G401 (cell line): Measurements from ENCODE around the gene KPNA3. TPM values are rescaled to one million over a fixed set of nuclear protein-coding genes. Genes with fewer than 3 reads are reported as not detected.
"Not testable (repeated sequence)": the region's sequence is repeated elsewhere in the genome, so short reads cannot be mapped to it uniquely, and the experiment has no call there.

Experiments used
- DNase-seq: peaks from one replicate; pipeline ENCODE4 v3.0.0-alpha.2; 2015; ENCODE audit warnings: low spot score
- in situ Hi-C: cut with HindIII; loops from 2 replicates; pipeline ENCODE4 v1.10.0; 2016; ENCODE audit warnings: low sequenced_read_pairs, mixed read lengths
- total RNA-seq: library from RNA; depleted of rRNA; stranded (reverse); fragments of >200 nt; shearing (Covaris generic); gene quantifications from 2 replicates; pipeline ENCODE4 v1.2.3, GENCODE V29; 2014

Gene KPNA3
- total RNA-seq, 1 experiment from 2014 or later = 26.4 TPM

DNA sequence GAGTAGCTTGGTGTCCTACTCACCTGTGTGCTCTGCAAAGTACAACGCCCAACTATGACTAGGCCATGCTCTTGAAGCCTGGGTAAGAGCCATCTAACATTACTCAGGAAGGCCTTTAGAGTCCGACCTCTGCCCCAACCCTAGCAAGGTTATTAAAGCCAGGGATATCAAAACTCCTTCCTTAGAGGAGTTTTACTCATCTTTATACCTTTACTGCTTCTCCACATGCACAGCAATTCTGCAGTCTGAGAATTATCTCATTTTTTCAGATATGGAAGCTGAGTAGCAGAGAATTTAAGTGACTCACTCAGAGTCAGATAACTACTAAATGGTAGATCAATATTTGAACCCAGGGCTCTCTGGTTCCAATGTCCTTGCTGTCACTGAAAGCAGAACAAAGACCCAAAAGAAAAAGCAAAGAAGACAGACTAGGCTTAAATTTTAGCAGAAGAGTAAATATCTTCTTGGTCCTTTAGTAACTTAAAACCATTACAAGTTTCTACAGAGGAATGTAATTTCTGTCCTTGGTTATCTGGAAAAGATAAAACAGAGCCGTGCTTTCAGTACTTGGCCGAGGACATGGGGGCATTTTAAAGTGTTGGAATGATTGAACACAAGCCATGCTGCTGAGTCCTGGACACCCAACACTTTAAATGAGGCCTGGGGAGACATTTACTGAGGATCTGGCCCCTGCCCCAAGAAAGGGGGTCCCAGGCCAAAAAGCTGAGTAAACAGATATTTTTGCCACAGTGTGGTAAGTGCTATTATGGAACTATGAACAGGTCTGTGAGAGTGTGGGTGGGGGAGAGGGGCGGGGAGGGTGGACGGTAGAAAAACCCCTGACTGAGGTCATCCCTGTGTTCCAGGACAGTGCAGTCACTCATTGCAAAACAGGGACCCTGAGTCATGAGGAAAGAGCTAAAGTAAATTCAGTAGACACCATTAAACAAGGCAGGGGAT lies 18.4 kb upstream of the KPNA3 start:
- no peak for DNase-seq
- in situ Hi-C loops = no loop called here

DNA sequence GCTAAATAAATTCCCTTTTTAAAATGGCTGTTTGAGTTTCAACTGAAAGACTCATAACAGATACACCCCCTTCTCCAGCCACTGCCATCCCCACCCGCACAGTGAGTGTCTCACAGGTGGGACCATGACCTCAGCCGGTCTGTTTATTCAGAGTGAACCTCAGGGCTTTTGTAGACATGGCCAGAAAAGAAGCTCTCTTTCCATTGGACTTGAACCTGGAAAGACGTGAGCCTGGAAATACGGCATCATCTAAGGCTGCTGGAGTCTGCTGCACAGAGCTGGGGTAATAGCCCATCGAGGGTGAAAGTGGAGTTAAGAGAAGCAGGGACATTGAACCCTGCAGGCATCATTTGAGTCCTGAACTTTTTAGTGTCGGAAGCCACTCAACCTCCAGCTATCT lies 15.2 kb upstream of the KPNA3 start:
- in situ Hi-C loops = no loop called here
- DNase-seq = no peak

DNA sequence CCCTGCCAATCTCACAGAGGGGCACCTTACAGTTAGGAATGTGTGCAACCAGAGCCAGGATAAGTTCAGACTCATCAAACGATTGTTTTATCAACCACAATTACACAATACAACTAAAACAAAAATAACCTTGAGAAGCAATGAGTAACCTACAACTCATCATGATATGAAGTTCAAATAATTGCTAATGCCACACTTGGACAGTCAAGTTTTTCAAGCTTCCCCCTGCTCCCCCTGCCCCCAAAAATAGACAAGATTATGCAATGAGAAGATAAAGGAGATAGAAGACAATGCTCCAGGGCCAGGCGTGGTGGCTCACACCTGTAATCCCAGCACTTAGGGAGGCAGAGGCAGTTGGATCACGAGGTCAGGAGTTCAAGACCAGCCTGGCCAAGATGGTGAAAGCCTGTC lies 13.6 kb upstream of the KPNA3 start:
- no peak for DNase-seq
- in situ Hi-C loops = no loop called here

DNA sequence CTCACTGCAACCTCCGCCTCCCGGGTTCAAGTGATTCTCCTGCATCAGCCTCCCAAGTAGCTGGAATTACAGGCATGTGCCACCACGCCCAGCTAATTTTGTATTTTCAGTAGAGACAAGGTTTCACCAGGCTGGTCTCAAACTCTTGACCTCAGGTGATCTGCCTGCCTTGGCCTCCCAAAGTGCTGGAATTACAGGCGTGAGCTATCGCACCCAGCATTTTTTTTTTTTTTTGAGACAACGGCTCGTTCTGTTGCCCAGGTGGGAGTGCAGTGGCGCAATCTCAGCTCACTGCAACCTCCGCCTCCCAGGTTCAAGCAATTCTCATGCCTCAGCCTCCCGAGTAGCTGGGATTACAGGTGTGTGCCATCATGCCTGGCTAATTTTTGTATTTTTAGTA lies 10.6 kb upstream of the KPNA3 start:
- in situ Hi-C loops, DNase-seq: not testable (repeated sequence)

DNA sequence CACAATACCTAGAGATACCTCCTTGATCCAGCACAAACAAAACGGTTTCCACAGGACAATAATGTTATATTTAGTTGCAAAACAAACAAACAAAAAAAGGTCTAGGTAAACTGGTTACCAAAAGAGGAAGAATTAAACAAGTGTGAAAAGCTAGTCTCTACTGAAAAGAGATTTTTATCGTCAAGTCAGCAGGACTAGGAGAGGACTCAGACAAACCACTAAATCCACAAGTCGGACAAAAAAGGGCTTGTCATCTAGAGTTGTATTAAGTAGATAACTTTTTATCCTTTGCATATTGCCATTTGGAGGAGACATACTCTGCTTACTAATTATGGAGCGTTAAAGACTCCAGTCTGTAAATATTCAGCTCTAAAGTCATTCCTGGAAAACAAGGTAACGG lies 9.9 kb upstream of the KPNA3 start:
- in situ Hi-C loops = no loop called here

DNA sequence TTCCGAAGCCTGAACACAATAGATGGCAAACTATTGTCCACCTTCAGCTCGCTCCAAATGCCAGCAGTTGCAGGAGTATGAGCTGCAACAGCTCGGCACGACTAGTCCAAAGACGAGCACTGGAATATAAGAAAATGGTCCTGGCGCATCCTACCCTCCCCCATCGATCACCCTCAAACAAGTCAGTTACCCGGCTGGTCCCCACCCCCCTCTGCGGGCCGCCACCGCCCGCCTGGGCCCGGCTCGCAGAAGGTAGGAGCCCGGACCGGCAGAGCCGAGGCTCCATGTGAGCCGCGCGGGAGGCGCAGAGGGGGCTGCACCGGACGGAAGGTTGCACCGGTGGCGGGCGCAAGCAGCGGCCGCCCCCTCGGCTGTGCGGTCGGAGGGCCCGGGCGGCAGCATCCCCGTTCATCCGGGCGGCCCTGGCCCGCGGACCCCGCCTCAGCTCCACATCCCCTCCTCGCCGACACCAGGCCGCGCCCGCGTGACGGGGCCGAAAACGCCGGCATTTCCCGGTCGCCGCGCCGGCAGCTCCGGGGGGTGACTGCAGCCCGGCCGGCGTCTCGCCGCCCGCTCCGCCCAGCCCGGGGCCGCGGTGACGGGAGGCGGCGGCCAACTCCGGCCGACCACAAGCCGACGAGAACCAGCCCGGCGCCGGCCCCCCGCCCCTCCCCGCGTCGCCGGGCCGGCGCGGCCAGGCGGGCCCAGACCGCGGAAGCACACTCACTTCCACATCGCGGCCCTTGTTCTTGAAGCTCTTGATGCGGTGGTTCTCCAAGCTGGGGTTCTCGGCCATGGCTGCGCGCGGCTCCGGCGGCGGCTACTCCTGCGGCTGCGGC lies 552 bp downstream of the KPNA3 start:
- in situ Hi-C loops = no loop called here
- DNase-seq = peak; percentile 47

More for the DNA sequence above, 9.9 kb upstream of the KPNA3 start:
- DNase-seq = no peak

DNA sequence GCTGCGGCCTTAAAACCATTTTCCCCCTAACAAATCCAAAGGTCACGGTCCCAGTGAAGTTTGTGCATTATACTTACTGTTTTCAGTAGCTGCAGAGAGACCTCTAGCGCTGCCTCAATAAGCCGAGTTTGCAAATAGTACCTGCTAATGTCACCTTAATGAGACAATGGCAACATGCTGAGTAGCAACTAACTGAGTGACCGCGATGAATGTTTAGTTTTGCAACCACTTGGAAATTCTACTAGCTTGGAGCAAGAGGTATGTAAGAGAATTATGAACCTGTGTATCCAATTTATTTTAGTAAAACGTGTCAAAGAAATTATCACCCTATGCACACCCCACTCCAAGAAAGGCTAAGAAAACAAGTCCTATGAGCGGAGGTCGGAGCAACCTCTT lies 1.2 kb downstream of the KPNA3 start:
- peak; percentile 52 for DNase-seq
- in situ Hi-C loops = no loop called here

DNA sequence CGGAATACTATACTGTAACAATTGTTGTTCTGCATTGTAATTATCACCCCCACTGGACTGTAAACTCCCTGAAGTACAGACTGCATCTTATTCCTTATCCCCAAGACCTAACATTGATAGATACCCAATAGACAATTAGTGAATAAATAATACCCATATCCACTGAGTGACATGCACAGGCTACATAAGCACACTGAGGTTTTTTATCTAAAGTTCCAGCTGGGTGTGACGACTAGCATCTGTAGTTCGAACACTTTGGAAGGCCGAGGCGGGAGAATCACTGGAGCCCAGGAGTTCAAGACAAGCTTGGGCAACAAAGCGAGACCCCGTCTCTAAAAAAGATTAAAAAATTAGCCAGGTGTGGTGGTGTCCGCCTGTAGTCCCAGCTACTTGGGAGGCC lies 2.5 kb downstream of the KPNA3 start:
- no peak for DNase-seq
- in situ Hi-C loops = no loop called here

DNA sequence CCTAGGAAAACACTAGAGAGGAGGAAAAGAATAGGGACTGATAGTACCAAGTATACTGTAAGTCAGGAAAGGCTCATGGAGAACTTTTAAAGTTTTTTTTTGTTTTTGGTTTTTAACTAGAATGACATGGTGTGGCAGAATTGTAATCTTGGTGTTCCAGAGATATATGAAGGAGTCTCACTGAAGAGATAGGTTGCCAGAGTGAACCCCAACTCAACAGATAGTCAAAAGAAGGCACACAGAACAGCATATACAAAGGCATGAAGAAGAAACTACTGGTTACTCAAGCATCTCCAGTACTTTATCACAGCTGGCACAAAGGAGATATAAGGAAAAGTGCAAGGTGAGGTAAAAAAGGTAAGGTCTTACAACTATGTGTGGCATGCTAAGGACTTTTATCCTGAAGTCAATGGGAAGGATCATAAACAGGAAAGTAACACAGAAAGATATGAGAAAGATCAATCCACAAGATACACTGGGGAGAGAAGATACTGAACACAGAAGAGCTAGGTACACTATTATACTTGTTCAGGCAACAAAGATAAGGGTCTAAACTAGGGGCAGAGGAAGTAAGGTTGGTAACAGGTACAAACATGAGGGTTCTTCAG lies 6.0 kb downstream of the KPNA3 start:
- in situ Hi-C loops = no loop called here
- no peak for DNase-seq

DNA sequence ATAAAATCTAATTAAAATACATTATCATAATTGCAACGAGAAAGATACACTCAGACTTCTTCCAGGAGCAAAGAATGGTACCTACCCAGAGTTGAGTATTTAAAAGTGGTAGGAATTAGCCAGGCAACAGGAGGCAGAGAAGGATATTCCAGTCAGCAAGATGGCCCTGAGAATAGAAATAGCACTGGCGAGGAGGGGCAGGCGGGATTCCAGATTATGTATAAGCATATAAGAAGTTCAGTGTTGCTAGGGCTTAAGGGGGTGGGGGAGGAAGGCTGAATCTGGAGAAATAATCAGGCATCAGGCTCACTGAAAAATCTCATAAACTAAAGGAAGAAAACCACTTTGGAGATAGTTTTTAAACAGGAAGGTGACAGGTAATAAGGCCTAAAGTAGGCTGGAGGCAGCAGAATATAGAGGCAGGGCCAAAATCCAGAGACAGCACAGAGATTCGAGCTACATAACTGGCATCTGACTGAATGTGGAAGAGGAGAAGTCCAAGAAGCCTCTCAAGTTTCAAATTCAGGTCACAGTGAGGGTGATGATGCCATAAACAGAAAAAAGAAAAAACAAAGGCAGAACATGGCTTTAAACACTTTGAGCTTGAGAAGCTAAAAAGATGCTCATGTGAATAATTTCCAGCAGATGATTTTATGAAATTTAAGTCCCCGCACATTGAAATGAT lies 7.5 kb downstream of the KPNA3 start:
- in situ Hi-C loops = no loop called here
- no peak for DNase-seq

DNA sequence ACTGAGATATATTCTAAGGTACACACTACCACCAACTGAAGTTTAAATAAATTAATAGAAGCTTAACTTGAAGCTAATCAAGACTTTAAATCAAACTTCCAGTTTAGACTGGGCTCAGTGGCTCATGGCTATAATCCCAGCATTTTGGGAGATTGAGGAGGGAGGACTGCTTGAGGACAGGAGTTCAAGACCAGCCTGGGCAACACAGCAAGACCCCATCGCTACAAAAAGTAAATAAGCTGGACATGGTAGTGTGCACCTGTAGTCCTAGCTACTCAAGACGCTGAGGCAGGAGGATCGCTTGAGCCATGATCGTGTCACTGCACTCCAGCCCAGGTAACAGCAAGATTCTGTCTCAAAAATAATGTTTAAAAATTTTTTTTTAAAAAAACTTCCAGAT lies 8.6 kb downstream of the KPNA3 start:
- in situ Hi-C loops = no loop called here
- no peak for DNase-seq

DNA sequence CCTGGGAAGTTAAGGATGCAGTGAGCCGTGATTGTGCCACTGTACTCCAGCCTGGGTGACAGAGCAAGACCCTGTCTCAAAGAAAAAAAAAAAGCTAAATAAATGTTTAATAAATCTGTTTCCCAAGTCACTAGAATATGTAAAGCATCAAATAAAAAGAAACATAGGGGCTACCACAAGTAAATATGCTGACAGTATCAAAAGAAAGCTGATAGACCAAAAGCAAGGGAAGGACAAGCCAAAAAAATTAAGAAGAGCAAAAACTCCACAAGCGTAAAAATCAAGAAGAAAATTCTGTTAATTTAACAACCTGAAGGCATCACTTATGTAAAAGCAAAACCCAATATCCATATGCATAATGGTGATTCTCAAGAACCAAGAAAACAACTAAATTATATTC lies 9.7 kb downstream of the KPNA3 start:
- no peak for DNase-seq
- in situ Hi-C loops = no loop called here

DNA sequence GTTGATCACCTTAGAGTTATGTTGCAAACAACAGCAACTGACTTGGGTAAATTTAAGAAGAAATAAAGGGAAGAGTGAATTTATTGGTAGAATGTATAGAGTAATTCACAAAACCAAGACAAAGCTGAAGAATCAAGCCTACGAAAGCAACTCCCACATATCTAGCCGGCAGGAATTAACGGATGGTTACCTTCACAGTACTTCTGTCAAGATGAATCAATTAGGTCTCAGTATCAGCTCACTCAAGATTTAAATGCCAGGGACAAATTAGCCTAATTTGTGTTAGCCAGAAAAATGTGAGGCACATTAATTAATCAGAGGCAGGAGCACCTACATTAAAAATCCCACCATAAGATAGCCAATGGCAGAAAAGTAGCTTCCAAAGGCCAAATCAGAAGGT lies 10.7 kb downstream of the KPNA3 start:
- no peak for DNase-seq
- in situ Hi-C loops = no loop called here

DNA sequence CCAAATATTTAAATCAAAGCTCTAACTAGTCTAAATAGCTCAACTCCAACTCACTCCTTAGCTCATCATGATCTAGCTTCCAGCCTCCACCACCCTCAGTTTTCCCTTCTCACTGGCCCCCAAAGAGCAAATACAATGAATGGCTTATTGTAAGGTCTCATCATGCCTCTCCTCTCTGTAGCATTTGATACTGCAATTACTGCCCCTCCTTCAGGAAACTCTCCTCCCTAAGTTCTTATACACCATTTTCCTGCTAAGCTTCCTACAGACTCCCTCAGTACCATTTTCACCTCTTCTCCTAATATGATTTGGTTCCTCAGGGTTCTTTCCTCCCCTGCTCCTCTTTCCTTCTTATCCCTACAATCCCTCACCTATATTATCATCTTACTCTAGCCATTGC lies 12.8 kb downstream of the KPNA3 start:
- DNase-seq = no peak
- in situ Hi-C loops = no loop called here

DNA sequence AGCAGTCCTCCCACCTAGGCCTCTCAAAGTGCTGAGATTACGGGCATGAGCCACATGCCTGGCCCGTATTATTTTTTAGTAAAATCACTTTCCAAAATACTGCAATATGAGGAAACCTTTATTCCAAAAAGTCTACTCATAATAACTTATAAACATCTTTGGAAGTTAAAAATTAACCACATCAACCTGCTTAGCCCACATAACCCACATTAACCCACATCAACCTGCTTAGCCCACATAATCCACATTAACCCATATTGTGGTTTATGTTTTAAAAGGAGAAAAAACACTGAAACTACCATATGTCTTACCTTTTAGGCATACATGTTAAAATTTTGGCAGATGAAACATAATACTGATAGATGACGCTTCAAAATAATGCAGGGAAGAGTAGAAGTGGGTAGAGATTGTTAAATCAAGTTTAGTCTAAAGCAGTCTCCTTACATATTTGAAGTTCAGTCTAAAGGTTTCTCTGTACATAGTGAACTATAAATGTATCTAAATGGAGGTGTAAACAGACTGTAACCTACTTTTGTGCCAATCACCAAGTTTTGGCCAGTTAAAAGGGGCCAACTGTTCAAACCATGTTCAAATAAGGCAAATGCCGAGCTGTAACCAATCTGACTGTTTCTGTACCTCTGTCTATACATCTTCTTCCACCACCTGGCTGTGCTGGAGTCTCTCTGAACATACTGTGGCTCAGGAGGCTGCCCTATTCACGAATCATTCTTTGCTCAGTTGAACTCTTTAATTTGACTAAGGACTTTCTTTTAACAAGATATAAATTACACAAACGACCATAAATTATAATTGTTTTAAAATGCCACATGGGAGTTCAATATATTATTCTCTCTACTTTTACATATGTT lies 14.5 kb downstream of the KPNA3 start:
- no peak for DNase-seq
- in situ Hi-C loops = no loop called here

DNA sequence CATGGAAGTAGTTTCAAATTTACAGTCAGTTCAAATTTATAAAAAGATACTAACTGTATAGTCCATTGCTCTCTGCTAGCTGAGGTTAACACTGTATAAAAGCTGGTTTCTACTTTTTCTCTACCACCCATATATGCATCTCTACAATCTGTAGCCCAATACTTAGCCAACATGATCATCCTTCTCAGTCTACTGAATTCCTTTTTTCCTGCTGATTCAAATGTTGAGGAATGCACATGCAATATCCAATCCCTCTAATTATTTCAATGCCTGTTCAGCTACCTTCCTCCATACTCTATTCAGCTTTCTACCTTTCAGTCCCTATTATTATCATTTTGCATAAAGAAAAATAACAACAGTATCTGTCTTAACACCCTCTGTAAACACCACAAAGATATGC lies 15.6 kb downstream of the KPNA3 start:
- in situ Hi-C loops = no loop called here
- no peak for DNase-seq

DNA sequence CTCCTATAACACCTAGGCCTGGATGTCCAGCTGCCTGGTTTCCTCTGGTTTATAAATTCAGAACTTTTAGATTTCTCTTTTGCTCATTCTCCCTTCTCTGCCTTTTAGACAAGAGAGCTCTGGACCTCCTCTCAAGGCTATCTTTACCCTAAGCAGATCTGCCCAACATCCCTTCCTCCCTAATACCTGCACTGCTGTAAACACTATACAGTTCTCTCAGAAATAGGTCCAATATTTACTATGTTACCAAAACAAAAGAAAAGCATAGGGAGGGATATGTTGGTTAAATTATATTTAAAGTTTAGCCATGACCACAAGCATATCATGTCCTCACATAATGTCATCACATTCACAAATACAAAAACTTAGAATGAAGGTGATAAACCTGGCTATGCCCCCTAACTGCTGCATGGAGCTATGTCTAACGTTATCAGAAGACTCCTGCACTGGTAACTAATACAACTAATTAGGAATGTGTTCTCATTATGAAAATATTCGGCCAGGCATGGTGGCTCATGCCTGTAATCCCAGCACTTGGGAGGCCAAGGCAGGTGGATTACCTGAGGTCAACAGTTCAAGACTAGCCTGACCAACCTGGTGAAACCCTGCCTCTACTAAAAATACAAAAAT lies 18.0 kb downstream of the KPNA3 start:
- no peak for DNase-seq
- in situ Hi-C loops = no loop called here

DNA sequence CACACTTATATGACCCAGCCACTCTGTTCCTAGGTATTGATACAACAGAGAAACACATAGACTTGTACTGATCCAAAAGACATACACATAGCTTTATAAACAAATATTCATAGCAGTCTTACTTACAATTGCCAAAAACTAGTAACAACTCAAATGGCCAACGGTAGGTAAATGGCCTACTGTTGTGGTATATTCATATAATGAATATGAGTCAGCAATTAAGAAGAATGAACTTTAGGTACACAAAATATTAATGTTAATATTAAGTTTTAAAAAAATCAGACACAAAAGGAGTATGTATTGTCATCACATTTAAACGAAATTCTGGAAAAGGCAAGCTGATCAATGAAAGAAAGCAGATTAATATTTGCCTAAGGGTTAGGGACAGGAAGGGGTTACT lies 19.7 kb downstream of the KPNA3 start:
- DNase-seq = no peak
- in situ Hi-C loops = no loop called here
